ENCODE results near the gene SELPLG.
"Not testable (repeated sequence)": the region's sequence is repeated elsewhere in the genome, so short reads cannot be mapped to it uniquely, and the experiment has no call there.

SELPLG gene

DNA sequence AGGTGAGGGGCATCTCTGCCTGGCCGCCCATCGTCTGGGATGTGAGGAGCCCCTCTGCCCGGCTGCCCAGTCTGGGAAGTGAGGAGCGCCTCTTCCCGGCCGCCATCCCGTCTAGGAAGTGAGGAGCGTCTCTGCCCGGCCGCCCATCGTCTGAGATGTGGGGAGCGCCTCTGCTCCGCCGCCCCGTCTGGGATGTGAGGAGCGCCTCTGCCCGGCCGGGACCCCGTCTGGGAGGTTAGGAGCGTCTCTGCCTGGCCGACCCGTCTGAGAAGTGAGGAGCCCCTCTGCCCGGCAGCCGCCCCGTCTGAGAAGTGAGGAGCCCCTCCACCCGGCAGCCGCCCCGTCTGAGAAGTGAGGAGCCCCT, 22.1 kb upstream of the SELPLG start:
- not testable (repeated sequence) for DNase-seq (ENCODE audit: low read depth in 1 of 2, low spot score in 1 of 2)

DNA sequence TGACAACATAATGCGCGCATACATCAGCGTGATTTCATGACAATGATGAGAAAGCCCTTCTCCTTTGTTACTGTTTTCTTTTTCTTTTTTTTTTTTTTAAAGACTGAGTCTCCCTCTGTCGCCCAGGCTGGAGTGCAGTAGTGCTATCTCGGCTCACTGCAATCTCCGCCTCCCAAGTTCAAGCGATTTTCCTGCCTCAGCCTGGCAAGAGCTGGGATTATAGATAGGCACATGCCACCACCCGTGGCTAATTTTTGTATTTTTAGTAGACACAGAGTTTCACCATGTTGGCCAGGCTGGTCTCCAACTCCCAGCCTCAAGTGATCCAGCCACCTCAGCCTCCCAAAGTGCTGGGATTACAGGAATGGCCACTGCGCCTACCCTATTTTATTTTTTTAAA, 20.9 kb upstream of the SELPLG start:
- not testable (repeated sequence) for DNase-seq (ENCODE audit: low read depth in 1 of 2, low spot score in 1 of 2)

DNA sequence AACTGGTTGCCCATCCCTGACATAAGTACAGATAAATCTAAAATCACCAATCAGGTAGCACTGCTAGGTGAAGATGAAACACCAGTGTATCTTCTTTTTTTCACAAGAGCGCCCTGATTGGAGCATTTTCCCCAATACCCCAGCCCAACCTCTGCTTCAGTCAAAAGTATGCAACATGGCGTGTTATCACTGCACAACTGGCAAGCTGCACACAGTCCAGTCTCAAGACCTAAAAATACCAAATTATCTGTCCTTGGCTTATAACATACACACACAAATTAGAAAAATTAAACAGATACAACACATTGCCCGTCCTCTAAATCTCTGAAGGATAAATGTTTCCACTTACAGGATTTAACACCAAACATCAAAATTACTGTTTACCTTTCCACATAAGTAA, 20.2 kb upstream of the SELPLG start:
- no peak for DNase-seq (ENCODE audit: low read depth in 1 of 2, low spot score in 1 of 2)

- no peak for DNase-seq (ENCODE audit: low read depth in 1 of 2, low spot score in 1 of 2)
Observed at GRCh38 chr12:108653082-108653516, 19.4 kb upstream of the SELPLG start.

DNA sequence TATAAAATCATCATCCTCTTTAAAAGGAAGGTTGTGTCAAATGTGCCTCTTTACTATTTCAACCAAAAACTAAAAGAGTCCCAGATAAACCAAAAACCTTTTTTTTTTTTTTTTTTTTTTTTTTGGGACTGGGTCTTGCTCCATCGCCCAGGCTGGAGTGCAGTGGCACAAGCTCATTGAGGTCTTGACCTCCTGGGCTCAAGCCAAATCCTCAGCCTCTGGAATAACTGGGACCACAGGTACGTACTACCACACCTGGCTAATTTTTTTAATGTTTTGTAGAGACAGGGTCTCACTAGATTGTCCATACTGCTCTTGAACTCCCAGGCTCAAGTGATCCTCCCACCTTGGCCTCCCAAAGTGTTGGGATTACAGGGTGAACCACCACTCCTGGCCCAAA, 16.4 kb upstream of the SELPLG start:
- DNase-seq (ENCODE audit: low read depth in 1 of 2, low spot score in 1 of 2), result no peak

DNA sequence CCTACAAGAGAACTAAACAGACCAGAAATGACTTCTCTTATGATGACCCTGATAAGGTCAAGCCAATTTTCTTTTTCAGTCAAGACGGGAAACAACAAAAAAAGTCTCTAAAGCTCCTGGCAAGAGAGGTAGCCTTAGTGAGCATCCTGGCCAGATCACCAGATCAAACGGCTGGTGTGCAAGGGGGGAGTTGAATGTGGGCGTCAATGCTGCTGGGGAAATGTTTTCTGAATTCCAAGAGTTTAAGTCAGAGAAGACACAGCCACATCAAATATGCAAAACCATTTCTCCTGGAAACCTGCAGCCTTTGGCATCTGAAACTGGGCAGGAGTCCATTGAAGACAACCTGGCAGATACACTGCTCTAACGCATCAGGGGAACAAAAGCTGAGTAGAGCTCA, 16.0 kb upstream of the SELPLG start:
- no peak for DNase-seq (ENCODE audit: low read depth in 1 of 2, low spot score in 1 of 2)

DNA sequence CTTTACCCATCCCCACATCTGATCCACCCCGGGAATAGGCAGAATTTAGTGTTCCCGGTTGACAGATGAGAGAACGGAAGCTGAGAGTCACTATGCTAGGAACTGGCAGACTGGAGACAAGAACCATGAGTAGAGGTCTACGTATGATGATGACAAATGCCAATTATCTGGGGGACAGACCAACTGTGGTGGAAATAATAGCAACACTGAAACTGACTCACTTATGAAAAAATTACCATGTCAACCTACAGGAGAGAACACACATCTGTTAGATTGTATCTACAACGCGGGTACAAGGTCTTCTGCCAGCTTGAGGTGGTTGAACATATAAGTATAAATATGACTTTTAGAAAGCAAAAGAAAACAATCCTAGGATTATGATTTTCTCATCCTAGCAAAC, 15.4 kb upstream of the SELPLG start:
- DNase-seq (ENCODE audit: low read depth in 1 of 2, low spot score in 1 of 2), result no peak

GRCh38 chr12:108648371-108648770, 14.7 kb upstream of the SELPLG start:
- no peak for DNase-seq (ENCODE audit: low read depth in 1 of 2, low spot score in 1 of 2)

- DNase-seq (ENCODE audit: low read depth in 1 of 2, low spot score in 1 of 2), result no peak
Observed at GRCh38 chr12:108647585-108648287, 14.0 kb upstream of the SELPLG start.

DNA sequence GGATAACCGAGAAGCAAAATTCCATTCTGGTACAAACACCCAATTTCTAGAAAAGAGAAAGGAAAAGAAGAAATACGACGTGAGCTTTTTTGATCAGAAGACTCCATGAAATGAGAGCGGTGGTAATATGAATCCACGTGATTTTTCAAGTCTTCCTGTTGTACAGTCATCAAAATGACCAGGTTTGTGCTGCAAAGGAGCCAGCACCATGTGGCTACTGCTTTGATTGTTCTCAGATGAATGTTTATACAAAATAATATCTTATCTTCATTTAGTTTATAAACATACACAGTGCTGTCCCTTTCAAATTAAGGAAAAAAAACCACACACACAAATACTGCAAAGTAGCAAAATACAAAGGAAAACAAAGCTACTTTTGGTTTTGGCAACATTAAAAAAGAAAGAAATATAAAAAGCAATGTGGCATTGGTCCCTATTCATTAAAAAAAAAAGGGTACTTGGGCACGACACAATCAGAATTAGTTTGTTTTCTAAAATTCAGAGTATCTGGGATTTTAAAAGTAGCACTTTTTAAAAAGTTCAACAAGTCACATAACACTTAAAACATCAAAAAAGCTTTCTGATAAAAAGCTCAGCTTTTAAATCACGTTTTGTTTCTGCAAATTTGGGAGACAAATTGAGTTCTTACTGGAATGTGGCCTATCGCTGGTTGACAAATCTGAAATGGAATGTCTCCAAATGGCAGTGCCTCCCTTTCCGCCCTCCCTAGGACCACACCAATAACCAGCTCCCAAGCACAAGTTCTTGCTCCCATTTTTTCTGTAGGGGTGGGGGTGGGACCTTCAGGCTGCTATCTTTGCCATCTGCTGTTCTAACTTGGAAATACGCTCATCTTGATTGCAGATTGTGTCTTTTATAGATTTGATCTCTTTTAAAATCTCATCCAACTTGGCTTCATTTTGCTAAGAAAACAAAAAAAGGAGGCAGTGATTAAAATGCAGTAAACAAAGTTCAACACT, 13.2 kb upstream of the SELPLG start:
- DNase-seq (ENCODE audit: low read depth in 1 of 2, low spot score in 1 of 2), result no peak

DNA sequence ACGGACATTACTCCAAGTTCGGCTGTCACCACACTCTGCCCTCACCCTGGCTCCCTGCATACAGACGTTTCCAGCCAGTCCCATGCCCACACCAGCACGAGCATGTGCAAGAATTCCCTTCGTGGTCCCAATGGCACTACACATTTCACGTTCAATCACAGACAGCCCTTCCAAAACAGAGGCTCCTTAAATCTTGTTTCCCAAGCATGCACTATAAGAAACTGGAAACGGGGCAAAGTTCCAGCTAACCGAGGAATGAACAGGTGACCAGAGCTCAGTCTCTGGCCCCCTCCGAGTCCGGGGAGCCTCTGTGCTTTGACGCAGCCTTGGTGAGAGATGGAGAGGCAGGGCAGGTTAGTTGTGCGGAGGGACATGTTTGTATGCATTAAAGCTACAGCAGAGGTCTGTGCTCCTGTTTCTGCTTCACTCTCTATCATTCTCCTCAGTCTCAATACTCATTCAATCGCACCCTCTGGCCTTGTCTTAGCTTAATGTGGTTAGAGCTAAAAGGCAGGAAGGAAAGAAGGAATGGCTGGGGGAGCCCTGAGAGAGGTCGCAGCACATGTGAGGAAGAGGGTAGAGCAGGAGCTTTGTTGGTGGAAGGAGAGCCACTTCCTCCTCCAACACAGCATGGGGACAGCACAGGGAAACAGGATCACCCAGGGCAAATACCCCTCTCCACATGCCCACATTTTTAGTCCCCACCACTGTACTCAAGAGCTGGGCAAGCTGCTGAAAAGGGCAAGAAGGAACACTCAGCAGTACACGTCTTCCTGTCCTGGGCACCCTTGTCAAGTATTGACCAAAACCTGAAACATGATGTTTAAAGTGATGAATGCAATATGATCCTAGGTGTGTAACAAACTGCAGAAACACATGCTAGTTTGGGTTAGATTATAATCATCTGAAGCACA, 12.2 kb upstream of the SELPLG start:
- no peak for DNase-seq (ENCODE audit: low read depth in 1 of 2, low spot score in 1 of 2)

DNA sequence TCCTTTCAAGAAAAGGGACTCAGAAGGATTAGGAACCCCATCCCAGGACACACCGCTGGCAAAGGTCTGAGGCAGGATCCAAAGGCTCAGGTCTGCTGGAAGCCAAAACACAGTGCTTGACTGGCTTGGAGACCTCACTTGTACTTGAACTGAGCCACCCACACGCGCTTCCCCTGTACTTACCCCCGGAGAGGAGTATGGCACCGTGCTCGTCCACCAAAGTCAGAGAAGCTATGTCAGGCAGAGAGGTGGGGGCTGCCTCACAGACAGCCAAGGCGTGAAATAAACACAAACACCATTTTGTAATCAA, 11.1 kb upstream of the SELPLG start:
- DNase-seq (ENCODE audit: low read depth in 1 of 2, low spot score in 1 of 2), result no peak

GRCh38 chr12:108643941-108644810, 10.5 kb upstream of the SELPLG start:
- DNase-seq (ENCODE audit: low read depth in 1 of 2, low spot score in 1 of 2), result no peak

- DNase-seq (ENCODE audit: low read depth in 1 of 2, low spot score in 1 of 2), result no peak
Observed at GRCh38 chr12:108642899-108643654, 9.4 kb upstream of the SELPLG start.

DNA sequence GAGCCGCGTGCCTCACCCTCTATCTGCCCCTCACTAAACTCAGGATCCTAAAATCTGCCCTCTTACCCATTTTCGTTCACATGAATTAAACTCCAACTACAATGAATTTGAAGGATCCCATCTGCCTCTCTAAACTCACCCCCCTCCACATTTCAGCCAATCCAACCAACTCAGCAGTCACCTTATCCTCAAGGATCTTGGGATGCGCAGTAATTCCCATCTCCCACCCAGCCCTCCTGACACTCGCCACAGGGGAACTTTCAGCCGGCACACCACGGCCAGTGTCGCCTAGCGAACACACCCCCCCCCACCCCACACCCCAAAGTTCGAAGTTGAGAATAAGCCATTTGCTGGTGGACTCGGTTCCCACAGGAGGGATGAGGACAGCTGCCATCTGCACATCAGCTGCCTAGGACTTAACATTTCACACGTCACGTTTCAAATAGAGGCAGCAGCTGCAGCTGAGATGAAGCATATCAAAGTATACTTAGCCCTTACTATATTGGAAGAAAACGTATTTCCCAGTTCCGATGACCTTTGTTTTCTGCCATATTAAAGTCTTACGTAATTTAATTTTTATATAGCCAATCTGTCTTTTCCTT, 8.7 kb upstream of the SELPLG start:
- DNase-seq (ENCODE audit: low read depth in 1 of 2, low spot score in 1 of 2), result no peak

GRCh38 chr12:108641446-108642268, 8.0 kb upstream of the SELPLG start:
- no peak for DNase-seq (ENCODE audit: low read depth in 1 of 2, low spot score in 1 of 2)

GRCh38 chr12:108640802-108641445, 7.2 kb upstream of the SELPLG start:
- DNase-seq (ENCODE audit: low read depth in 1 of 2, low spot score in 1 of 2), result no peak

Data from stimulated activated CD4-positive, alpha-beta T cell treated with anti-CD3 and anti-CD28 coated beads, Interleukin-15, amount 100 ng/mL, for 1 hour (primary cell).